Thymus (tissue), 14 donors: Measurements from ENCODE around the gene SIGMAR1. TPM values are rescaled to one million over a fixed set of nuclear protein-coding genes. Genes with fewer than 3 reads are reported as not detected.

Experiments used
- DNase-seq, 9 donors: peaks; one replicate each; pipeline ENCODE4 v3.0.0-alpha.2; 2013; ENCODE audit warnings: low spot score in 9 of 9, low read depth in 6 of 9, missing footprints in 1 of 9
- H3K27ac ChIP-seq, 2 donors: one replicate each; pipeline ENCODE4 v1.5.1; 2013; ENCODE audit warnings: control low read depth in 1 of 2, low read depth in 1 of 2, low read length in 1 of 2, mild to moderate bottlenecking in 1 of 2, moderate library complexity in 1 of 2
- H3K27me3 ChIP-seq, 2 donors: one replicate each; pipeline ENCODE4 v1.5.1; 2013; ENCODE audit warnings: low read length in 1 of 2; ENCODE audit not compliant: control insufficient read depth in 2 of 2, insufficient read depth in 1 of 2
- H3K36me3 ChIP-seq, 2 donors: one replicate each; pipeline ENCODE4 v1.5.1; 2013; ENCODE audit warnings: low read length in 1 of 2, mild to moderate bottlenecking in 1 of 2, moderate library complexity in 1 of 2; ENCODE audit not compliant: control insufficient read depth in 2 of 2, insufficient read depth in 2 of 2
- H3K4me1 ChIP-seq, 2 donors: one replicate each; pipeline ENCODE4 v1.5.1; 2013; ENCODE audit warnings: low read length in 2 of 2; ENCODE audit not compliant: control insufficient read depth in 2 of 2, insufficient read depth in 2 of 2
- H3K4me3 ChIP-seq, 2 donors: one replicate each; pipeline ENCODE4 v1.5.1; 2013; ENCODE audit warnings: low read length in 2 of 2, control low read depth in 1 of 2, mild to moderate bottlenecking in 1 of 2
- H3K9me3 ChIP-seq, 2 donors: one replicate each; pipeline ENCODE4 v1.5.1; 2013; ENCODE audit warnings: low read length in 1 of 2, mild to moderate bottlenecking in 1 of 2; ENCODE audit not compliant: control insufficient read depth in 2 of 2, insufficient read depth in 1 of 2
- WGBS: extraction: QIAGEN DNeasy Blood & Tissue Kit; methylation state at CpG from one replicate; pipeline ENCODE4 v1.1.7; 2013; 5-methylcytosine and 5-hydroxymethylcytosine counted together
- long read RNA-seq, 10 donors: transcript quantifications; one replicate each; lab custom pipeline, GENCODE V29; 2026
- polyA plus RNA-seq: library from polyadenylated mRNA; stranded (reverse); fragments of 200-250 nt; gene quantifications from one replicate; pipeline ENCODE4 v1.2.3, GENCODE V29; 2013
- total RNA-seq: library from RNA; stranded (reverse); fragments of 120-200 nt; gene quantifications from one replicate; pipeline ENCODE4 v1.2.4, GENCODE V29; 2013
- donor health status: healthy.

SIGMAR1 gene
- total RNA-seq (21.0 TPM), polyA plus RNA-seq (24.6 TPM)
- long read RNA-seq, donor 1, partial matches to known transcripts, result 0 of 3 reads
- long read RNA-seq, donor 1, other reads (novel, unspliced or antisense), result 0 of 3 reads
- long read RNA-seq, donor 2, result 0 reads
- long read RNA-seq, donor 3, transcript SIGMAR1-201 (4 exons, 1,656 nt), result major isoform, 22 of 24 reads
- long read RNA-seq, donor 3, partial matches to known transcripts, result 0 of 24 reads
- long read RNA-seq, donor 3, other reads (novel, unspliced or antisense), result 0 of 24 reads
- long read RNA-seq, donor 4, transcript SIGMAR1-201 (4 exons, 1,656 nt), result major isoform, 13 of 14 reads
- long read RNA-seq, donor 4, partial matches to known transcripts, result 0 of 14 reads
- long read RNA-seq, donor 4, other reads (novel, unspliced or antisense), result 0 of 14 reads
- long read RNA-seq, donor 5, transcript SIGMAR1-201 (4 exons, 1,656 nt), result major isoform, 33 of 36 reads
- long read RNA-seq, donor 5, partial matches to known transcripts, result 0 of 36 reads
- long read RNA-seq, donor 5, other reads (novel, unspliced or antisense), result 0 of 36 reads
- long read RNA-seq, donor 6, transcript SIGMAR1-201 (4 exons, 1,656 nt), result major isoform, 14 of 22 reads
- long read RNA-seq, donor 6, partial matches to known transcripts, result 0 of 22 reads
- long read RNA-seq, donor 6, other reads (novel, unspliced or antisense), result 0 of 22 reads
- long read RNA-seq, donor 7, transcript SIGMAR1-201 (4 exons, 1,656 nt), result major isoform, 12 of 14 reads
- long read RNA-seq, donor 7, partial matches to known transcripts, result 0 of 14 reads
- long read RNA-seq, donor 7, other reads (novel, unspliced or antisense), result 0 of 14 reads
- long read RNA-seq, donor 8, transcript SIGMAR1-201 (4 exons, 1,656 nt), result major isoform, 5 of 7 reads
- long read RNA-seq, donor 8, partial matches to known transcripts, result 0 of 7 reads
- long read RNA-seq, donor 8, other reads (novel, unspliced or antisense), result 0 of 7 reads
- long read RNA-seq, donor 9, transcript SIGMAR1-201 (4 exons, 1,656 nt), result major isoform, 15 of 17 reads
- long read RNA-seq, donor 9, partial matches to known transcripts, result 0 of 17 reads
- long read RNA-seq, donor 9, other reads (novel, unspliced or antisense), result 0 of 17 reads
- long read RNA-seq, donor 10, transcript SIGMAR1-201 (4 exons, 1,656 nt), result major isoform, 14 of 14 reads
- long read RNA-seq, donor 10, partial matches to known transcripts, result 0 of 14 reads
- long read RNA-seq, donor 10, other reads (novel, unspliced or antisense), result 0 of 14 reads

- peak; percentile 77 to 97 (median 93) for DNase-seq
- peak within 1 kb of the TSS; percentile 69 to 73 for H3K4me3 ChIP-seq
- WGBS, result under 1% methylated on average over 74 of the region's 74 CpGs
- no peaks in the 10 kb centered on the region for H3K27me3 ChIP-seq
- H3K9me3 ChIP-seq, result peaks cover 0 to 3% of the 10 kb centered on the region in 2 donors
- H3K36me3 ChIP-seq, result peaks cover 8 to 9% of the 10 kb centered on the region in 2 donors
- peaks cover 14 to 24% of the 10 kb centered on the region in 2 donors for H3K4me1 ChIP-seq
- H3K27ac ChIP-seq, result peak within 1 kb of the TSS; percentile 81 to 89
These were observed at the start of gene SIGMAR1 for GRCh38 chr9:34637356-34638137. Gene SIGMAR1, minus strand, starts transcription at chr9:34637787. Its CDS starts 90 bp downstream, at chr9:34637697.

GRCh38 chr9:34686732-34687131 is 49.1 kb upstream of the SIGMAR1 start:
- Histone ChIP-seq H3K4me1 (peaks cover 0 to 13% of the 10 kb centered on the region in 2 donors), H3K27me3 (no peaks in the 10 kb centered on the region), H3K9me3 (no peaks in the 10 kb centered on the region), H3K27ac (no peak overlapping the region), H3K4me3 (no peak overlapping the region), H3K36me3 (no peaks in the 10 kb centered on the region)
- 22% methylated on average over 1 of the region's 1 CpG for WGBS
- no peak for DNase-seq

GRCh38 chr9:34686231-34686630 is 48.6 kb upstream of the SIGMAR1 start:
- Histone ChIP-seq H3K4me3 (no peak overlapping the region), H3K9me3 (no peaks in the 10 kb centered on the region), H3K36me3 (no peaks in the 10 kb centered on the region), H3K27ac (no peak overlapping the region), H3K27me3 (no peaks in the 10 kb centered on the region), H3K4me1 (peaks cover 0 to 10% of the 10 kb centered on the region in 2 donors)
- DNase-seq, result no peak
- whole genome bisulfite sequencing, result 89% methylated on average over 5 of the region's 5 CpGs

- Histone ChIP-seq H3K4me3 (no peak overlapping the region), H3K27me3 (no peaks in the 10 kb centered on the region), H3K9me3 (no peaks in the 10 kb centered on the region), H3K36me3 (no peaks in the 10 kb centered on the region), H3K27ac (no peak overlapping the region), H3K4me1 (peaks cover 0 to 10% of the 10 kb centered on the region in 2 donors)
- DNase-seq, result no peak
- WGBS, result 82% methylated on average over 4 of the region's 4 CpGs
These were observed 48.0 kb upstream of the SIGMAR1 start for GRCh38 chr9:34685591-34685990.

GRCh38 chr9:34684816-34685215 is 47.2 kb upstream of the SIGMAR1 start:
- Histone ChIP-seq H3K36me3 (no peaks in the 10 kb centered on the region), H3K9me3 (no peaks in the 10 kb centered on the region), H3K27ac (no peak overlapping the region), H3K27me3 (no peaks in the 10 kb centered on the region), H3K4me1 (peaks cover 0 to 10% of the 10 kb centered on the region in 2 donors), H3K4me3 (no peak overlapping the region)
- 92% methylated on average over 4 of the region's 4 CpGs for WGBS
- no peak for DNase-seq

GRCh38 chr9:34684145-34684544 is 46.6 kb upstream of the SIGMAR1 start:
- DNase-seq, result no peak
- Histone ChIP-seq H3K4me1 (peaks cover 0 to 6% of the 10 kb centered on the region in 2 donors), H3K27ac (no peak overlapping the region), H3K4me3 (no peak overlapping the region), H3K9me3 (no peaks in the 10 kb centered on the region), H3K27me3 (no peaks in the 10 kb centered on the region), H3K36me3 (no peaks in the 10 kb centered on the region)
- WGBS, result 94% methylated on average over 4 of the region's 4 CpGs

GRCh38 chr9:34675869-34676268 is 38.3 kb upstream of the SIGMAR1 start:
- H3K27me3 ChIP-seq, result no peaks in the 10 kb centered on the region
- no peaks in the 10 kb centered on the region for H3K4me1 ChIP-seq
- H3K27ac ChIP-seq, result no peak overlapping the region
- DNase-seq, result no peak
- WGBS, result 100% methylated on average over 2 of the region's 2 CpGs
- no peaks in the 10 kb centered on the region for H3K9me3 ChIP-seq
- H3K36me3 ChIP-seq, result no peaks in the 10 kb centered on the region
- H3K4me3 ChIP-seq, result no peak overlapping the region

- H3K36me3 ChIP-seq, result no peaks in the 10 kb centered on the region
- no peaks in the 10 kb centered on the region for H3K9me3 ChIP-seq
- H3K27me3 ChIP-seq, result no peaks in the 10 kb centered on the region
- H3K27ac ChIP-seq, result no peak overlapping the region
- H3K4me1 ChIP-seq, result no peaks in the 10 kb centered on the region
- DNase-seq, result peak in 6 of 9 donors; percentile 36 to 74 (median 48)
- no peak overlapping the region for H3K4me3 ChIP-seq
- WGBS, result 25% methylated on average over 10 of the region's 10 CpGs
These were observed 37.6 kb upstream of the SIGMAR1 start for GRCh38 chr9:34675048-34675714.
